Measurements from ENCODE around the gene ZNRF1. TPM values are rescaled to one million over a fixed set of nuclear protein-coding genes. Genes with fewer than 3 reads are reported as not detected.
"Not testable (repeated sequence)": the region's sequence is repeated elsewhere in the genome, so short reads cannot be mapped to it uniquely, and the experiment has no call there.

The ZNRF1 gene
- total RNA-seq, 1 donor from 2014 or later = 2.8 TPM

DNA sequence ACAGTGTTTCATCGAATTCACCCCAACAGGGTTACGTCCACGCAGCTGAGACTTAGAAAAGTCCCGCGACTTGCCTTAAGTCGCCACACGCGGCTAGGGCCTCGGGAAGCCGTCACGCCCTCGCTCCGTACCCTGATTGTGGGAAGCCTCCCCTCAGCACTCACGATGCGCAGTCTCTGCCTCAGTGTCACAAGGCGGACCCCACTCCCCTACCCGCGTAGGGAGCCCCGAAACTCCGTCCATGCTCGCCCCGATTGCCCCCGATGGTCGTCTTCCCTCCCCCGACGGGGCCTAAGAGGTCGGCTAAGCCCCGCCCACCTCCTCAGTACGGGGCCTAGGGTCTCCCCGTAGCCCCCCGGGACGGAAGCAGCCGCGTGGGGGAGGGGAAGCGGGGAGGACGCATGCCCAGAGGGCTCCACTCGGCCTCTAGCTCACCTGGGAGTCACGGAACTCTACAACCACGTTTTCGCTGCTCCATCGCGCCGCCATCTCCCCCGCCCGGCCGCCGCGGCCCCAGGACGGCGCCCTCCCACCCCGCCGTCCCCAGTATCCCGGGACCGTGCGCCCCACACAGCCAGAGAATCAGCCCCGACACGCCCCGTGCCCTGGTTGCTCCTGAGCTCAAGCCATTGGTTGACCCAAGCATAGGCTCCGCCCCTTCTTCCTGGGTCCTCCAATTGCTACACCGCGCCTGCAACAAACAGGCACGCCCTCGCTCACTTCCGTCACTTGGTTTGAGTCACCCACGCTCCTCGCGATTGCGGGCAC, 14.1 kb upstream of the ZNRF1 start, which contains the start of gene WDR59:
TSS of gene WDR59 (minus strand) at position 595 of the 768 bp plus-strand sequence. CDS start at position 489, 106 bp downstream.
- Mint-ChIP-seq H3K36me3 (ENCODE audit: low read depth) (peaks cover 3% of the 10 kb centered on the region), H3K4me3 (peak within 1 kb of the TSS; percentile 96), H3K4me1 (peaks cover 20% of the 10 kb centered on the region), H3K27ac (peak within 1 kb of the TSS; percentile 88), H3K27me3 (no peaks in the 10 kb centered on the region), H3K9me3 (no peaks in the 10 kb centered on the region)
- peak; percentile 99 for ATAC-seq (ENCODE audit: low read depth)
- intact Hi-C loops (cut with micrococcal nuclease) = loop anchor here (1.0 to 10.0 kb wide), 9 partner anchors 14 to 690 kb away; partner anchors contain the start of genes CFDP1, GLG1, KARS1 and MLKL
- DNase-seq = peak; percentile 90
- CTCF ChIA-PET = interaction anchor here (1.2 to 3.6 kb wide), 3 partner anchors 14 to 127 kb away, joined by 4 to 23 read pairs (median 11); partner anchors contain the start of gene ZNRF1
- POLR2A ChIA-PET = interaction anchor here (0.7 to 1.6 kb wide), 9 partner anchors 14 to 688 kb away, joined by 3 to 6 read pairs (median 3); partner anchors contain the start of genes CFDP1, PSMD7, RFWD3 and ZNRF1
- TF ChIP-seq, protein P1, sequence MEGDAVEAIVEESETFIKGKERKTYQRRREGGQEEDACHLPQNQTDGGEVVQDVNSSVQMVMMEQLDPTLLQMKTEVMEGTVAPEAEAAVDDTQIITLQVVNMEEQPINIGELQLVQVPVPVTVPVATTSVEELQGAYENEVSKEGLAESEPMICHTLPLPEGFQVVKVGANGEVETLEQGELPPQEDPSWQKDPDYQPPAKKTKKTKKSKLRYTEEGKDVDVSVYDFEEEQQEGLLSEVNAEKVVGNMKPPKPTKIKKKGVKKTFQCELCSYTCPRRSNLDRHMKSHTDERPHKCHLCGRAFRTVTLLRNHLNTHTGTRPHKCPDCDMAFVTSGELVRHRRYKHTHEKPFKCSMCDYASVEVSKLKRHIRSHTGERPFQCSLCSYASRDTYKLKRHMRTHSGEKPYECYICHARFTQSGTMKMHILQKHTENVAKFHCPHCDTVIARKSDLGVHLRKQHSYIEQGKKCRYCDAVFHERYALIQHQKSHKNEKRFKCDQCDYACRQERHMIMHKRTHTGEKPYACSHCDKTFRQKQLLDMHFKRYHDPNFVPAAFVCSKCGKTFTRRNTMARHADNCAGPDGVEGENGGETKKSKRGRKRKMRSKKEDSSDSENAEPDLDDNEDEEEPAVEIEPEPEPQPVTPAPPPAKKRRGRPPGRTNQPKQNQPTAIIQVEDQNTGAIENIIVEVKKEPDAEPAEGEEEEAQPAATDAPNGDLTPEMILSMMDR (IDR thresholded peaks at IDR 0.05) = no peak

DNA sequence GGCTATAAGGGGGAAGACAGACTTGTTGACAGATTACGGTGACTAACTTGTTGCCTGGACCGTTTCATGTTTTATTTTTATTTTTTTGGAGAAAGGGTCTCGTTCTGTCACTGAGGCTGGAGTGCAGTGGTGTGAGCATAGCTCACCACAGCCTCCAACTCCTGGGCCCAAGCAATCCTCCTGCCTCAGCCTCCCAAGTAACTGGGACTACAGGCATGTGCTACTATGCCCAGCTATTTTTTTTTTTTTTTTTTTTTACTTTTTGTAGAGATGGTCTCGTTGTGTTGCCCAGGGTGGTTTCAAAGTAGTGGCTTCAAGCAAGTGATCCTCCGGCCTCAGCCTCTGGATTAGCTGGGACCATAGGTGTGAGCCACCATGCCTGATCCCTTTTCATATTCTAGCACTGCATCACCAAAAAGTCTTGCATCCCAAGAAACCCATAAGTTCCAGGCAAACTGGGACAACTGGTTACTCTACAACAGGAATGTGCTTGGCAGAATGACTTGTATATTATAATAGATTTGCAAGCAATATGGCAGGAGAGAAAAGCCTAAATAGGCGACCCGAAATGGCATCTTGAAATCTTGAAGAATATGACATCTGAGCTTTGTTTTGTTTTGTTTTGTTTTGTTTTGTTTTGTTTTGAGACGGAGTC, 11.7 kb upstream of the ZNRF1 start:
- Mint-ChIP-seq H3K27ac (no peak overlapping the region), H3K4me1 (peaks cover 20% of the 10 kb centered on the region), H3K4me3 (no peak overlapping the region), H3K9me3 (no peaks in the 10 kb centered on the region), H3K27me3 (peaks cover 2% of the 10 kb centered on the region), H3K36me3 (ENCODE audit: low read depth) (peaks cover 3% of the 10 kb centered on the region)
- POLR2A ChIA-PET = interaction anchor here (0.7 to 1.2 kb wide), 2 partner anchors 11 to 17 kb away, joined by 3 to 4 read pairs; partner anchors contain the start of gene ZNRF1
- CTCF ChIA-PET = interaction anchor here (1.0 to 3.6 kb wide), 2 partner anchors 11 to 124 kb away, joined by 3 to 23 read pairs; partner anchors contain the start of gene ZNRF1
- TF ChIP-seq, protein P1 (IDR thresholded peaks at IDR 0.05) = no peak
- intact Hi-C loops (cut with micrococcal nuclease) = loop anchor here (5.0 to 10.0 kb wide), 3 partner anchors 382 to 692 kb away; partner anchors contain the start of genes GLG1, PSMD7 and TMEM231
- ATAC-seq (ENCODE audit: low read depth) (no peak), DNase-seq (no peak)

DNA sequence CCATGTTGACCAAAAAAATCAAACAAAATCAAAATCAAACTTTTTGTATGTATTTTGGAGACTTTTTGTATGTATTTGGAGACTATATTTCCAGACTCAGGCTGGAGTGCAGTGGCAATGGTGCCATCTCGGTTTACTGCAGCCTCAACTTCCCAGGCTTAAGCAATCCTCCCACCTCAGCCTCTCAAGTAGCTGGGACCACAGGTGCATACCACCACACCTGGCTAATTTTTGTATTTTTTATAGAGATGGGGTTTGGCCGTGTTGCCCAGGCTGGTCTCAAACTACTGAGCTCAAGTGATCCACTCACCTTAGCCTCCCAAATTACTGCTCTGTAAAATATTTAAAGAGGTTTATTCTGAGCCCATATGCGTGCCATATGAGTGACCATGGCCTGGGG, 9.0 kb upstream of the ZNRF1 start:
- ATAC-seq (ENCODE audit: low read depth); CTCF ChIA-PET; H3K4me3 Mint-ChIP-seq; H3K27me3 Mint-ChIP-seq; H3K4me1 Mint-ChIP-seq; H3K27ac Mint-ChIP-seq; H3K9me3 Mint-ChIP-seq; H3K36me3 Mint-ChIP-seq (ENCODE audit: low read depth); DNase-seq: not testable (repeated sequence)
- POLR2A ChIA-PET = interaction anchor here (0.6 kb wide), 1 partner anchor 393 kb away, joined by 4 read pairs; no protein-coding TSS in a partner anchor
- intact Hi-C loops (cut with micrococcal nuclease) = loop anchor here (5.0 to 10.0 kb wide), 4 partner anchors 385 to 695 kb away; partner anchors contain the start of genes GLG1, PSMD7, TMEM170A and TMEM231

DNA sequence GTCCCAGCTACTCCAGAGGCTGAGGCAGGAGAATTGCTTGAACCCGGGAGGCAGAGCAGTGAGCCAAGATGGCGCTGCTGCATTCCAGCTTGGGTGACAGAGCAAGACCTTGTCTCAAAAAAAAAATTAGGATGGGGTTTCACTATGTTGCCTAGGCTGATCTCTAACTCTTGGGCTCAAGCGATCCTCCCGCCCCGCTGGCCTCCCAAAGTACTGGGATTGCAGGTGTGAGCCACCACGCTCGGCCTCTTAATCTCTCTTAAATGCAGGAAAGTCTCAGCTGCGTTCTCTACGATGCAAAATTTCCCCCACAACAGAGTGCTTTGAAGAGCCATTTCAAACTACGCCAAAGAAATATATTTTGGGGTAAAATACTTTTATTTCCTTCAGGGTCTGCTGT, 8.0 kb upstream of the ZNRF1 start:
- ChIA-PET CTCF (no interaction called here), POLR2A (interaction anchor here (0.6 kb wide), 1 partner anchor 10 kb away, joined by 3 read pairs; no protein-coding TSS in a partner anchor)
- DNase-seq (no peak), ATAC-seq (ENCODE audit: low read depth) (no peak)
- no peak overlapping the region for H3K27ac Mint-ChIP-seq
- no peaks in the 10 kb centered on the region for H3K9me3 Mint-ChIP-seq
- no peak overlapping the region for H3K4me3 Mint-ChIP-seq
- TF ChIP-seq, protein P1 (IDR thresholded peaks at IDR 0.05) = no peak
- H3K27me3 Mint-ChIP-seq = peaks cover 9% of the 10 kb centered on the region
- no peaks in the 10 kb centered on the region for H3K36me3 Mint-ChIP-seq (ENCODE audit: low read depth)
- no peaks in the 10 kb centered on the region for H3K4me1 Mint-ChIP-seq
- intact Hi-C loops (cut with micrococcal nuclease) = loop anchor here (10.0 kb wide), 1 partner anchor 474 kb away; the partner anchor contains the start of gene TMEM170A

DNA sequence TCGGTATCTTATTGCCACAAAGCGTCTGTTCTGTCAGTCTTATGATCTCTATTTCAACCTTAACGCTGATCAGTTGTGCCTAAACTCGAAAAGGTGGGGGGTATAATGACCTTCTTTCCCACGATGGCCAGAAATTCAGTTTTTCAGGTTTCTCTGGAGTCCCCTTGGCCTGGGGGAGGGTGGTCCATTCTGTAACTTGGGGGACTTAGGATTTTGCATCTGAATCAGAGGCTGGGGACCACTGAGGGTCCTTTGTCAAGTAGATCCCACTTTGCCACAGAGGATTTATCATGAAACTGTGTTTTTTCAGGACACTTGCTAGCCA, 7.6 kb upstream of the ZNRF1 start:
- H3K4me3 Mint-ChIP-seq = no peak overlapping the region
- intact Hi-C loops (cut with micrococcal nuclease) = loop anchor here (10.0 kb wide), 1 partner anchor 474 kb away; the partner anchor contains the start of gene TMEM170A
- H3K36me3 Mint-ChIP-seq (ENCODE audit: low read depth) = no peaks in the 10 kb centered on the region
- H3K27me3 Mint-ChIP-seq = peaks cover 13% of the 10 kb centered on the region
- ChIA-PET POLR2A (no interaction called here), CTCF (no interaction called here)
- TF ChIP-seq, protein P1 (IDR thresholded peaks at IDR 0.05) = no peak
- no peak for DNase-seq
- H3K9me3 Mint-ChIP-seq = no peaks in the 10 kb centered on the region
- no peak overlapping the region for H3K27ac Mint-ChIP-seq
- H3K4me1 Mint-ChIP-seq = no peaks in the 10 kb centered on the region
- ATAC-seq (ENCODE audit: low read depth) = no peak

Data from activated B cell treated with CpG ODN at 0.5 μM for 24 hours (primary cell).